ENCODE measurements around the gene GAS6.

GRCh38 chr13:113836768-113837559, 26.9 kb downstream of the GAS6 start:
- TF ChIP-seq CTCF (IDR thresholded peaks at IDR 0.05) (no peak), EZH2 (IDR thresholded peaks at IDR 0.05; ENCODE audit: borderline replicate concordance, insufficient read depth, low read depth, low read length, poor library complexity, severe bottlenecking) (no peak)
